HG03342 (cell line): ENCODE data around the gene GALNTL6.
A peak's percentile ranks its signal among the peaks of the same experiment; 100 is the strongest.
"Not testable (repeated sequence)": the region's sequence is repeated elsewhere in the genome, so short reads cannot be mapped to it uniquely, and the experiment has no call there.

Experiments used
- ATAC-seq: cut with Tn5 transposase; IDR thresholded peaks from one replicate; pipeline ENCODE4 v1.9.1; 2021; ENCODE audit warnings: mild to moderate bottlenecking, moderate library complexity; ENCODE audit not compliant: unreplicated experiment

GALNTL6 gene

DNA sequence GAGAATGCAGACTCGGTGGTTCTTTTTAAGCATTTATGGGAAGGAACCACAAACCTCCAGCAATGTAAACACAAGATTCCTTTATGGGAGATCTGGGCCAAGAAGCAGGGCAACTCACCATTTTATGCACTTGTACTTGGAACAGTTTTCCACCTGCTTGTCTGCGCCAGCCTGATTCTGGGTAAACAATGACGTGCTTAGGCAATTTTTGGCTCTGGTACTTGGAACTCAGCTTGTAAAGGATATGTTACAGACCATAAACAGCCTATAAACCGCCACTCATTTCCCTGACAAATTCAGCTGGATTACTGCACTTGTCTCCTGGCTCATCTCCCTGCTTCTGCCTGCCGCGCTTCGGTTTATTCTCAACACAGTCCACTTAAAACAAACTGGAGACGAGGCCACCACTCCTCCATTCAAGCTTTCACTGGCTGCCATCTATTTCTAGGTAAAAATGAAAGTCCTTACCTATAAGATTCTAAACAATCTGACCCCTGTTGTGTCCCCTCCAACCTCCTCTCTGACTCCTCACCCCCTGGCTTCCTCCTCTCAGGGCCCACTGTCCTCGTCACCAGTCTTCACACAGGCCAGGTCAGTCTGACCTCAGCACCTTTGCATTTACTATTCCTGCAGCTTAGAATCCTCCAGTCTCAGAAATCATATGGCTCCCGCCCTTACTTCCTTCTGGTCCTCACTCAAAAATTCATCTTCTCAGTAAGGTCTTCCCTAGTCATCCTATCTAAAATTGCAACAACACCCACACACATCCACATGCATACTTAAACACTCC lies 1149.6 kb downstream of the GALNTL6 start:
- ATAC-seq: no peak

DNA sequence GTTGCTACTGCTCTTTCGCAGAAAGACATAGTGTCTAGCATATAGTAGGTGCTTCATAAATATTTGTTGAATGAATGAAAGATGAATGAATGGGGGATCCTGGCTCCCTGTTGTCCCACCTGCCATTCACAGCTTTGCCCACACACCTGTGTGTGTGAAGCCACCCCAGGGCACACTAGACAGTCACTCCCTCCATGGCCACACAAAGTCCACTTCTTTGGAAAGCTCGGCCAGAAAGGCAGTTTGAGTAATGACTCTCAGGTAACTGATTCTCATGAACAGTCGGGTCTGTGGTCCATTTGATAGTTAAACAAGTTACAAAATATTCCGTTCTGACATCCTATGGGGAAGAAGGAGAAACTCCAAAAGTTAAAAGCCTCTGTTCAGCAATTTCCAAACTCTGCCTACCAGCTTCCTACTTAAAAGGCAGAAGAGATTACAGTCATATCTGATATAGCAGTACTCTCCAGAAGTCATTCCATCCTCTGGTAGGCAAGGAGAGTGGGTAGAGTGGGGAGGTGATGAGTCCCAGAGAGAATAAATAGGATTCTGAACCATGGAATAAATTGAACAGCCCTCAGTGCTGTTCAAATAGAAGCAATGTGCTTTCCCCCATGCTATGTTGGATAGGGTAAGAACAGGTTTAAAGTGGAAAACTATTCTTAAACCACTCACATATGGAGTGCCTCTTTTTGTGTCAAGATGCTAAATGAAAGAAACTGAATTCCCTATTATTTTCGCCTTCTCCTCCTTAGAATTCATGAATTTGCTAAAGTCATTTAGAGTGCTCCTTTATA lies 1150.5 kb downstream of the GALNTL6 start:
- no peak for ATAC-seq

DNA sequence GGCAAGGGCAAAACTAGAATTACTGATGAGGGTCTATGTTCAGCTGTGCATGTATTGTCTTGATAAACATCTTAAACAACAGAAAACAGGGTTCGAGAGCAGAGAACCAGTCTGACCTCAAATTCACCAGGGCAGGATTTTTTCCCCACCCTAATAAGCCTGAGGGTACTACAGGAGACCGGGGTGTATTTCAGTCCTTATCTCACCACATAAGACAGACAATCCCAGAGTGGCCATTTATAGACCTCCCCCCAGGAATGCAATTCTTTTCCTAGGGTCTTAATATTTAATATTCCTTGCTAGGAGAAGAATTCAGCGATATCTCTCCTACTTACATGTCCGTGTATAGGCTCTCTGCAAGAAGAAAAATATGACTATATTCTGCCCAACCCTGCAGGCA lies 1157.0 kb downstream of the GALNTL6 start:
- not testable (repeated sequence) for ATAC-seq

DNA sequence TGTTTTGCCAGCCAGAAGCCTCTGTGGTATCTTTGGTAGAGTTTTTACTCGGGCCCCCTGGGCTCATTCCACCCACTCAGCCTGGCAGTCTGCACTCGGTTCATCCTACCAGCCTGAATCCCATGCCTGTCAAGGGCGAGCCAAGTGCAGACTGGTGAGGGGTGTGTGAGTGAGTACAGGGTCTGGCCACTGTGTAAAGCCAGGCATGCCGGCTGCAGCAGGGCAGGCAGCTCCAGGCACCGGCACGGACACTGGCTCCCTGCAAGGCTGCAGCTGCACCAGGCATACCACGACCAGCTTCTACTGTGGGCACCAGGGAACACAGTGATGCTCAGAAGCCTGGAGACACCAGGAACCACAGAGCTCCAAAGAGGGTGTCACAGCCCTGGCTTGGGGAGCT lies 1161.4 kb downstream of the GALNTL6 start:
- ATAC-seq: no peak

DNA sequence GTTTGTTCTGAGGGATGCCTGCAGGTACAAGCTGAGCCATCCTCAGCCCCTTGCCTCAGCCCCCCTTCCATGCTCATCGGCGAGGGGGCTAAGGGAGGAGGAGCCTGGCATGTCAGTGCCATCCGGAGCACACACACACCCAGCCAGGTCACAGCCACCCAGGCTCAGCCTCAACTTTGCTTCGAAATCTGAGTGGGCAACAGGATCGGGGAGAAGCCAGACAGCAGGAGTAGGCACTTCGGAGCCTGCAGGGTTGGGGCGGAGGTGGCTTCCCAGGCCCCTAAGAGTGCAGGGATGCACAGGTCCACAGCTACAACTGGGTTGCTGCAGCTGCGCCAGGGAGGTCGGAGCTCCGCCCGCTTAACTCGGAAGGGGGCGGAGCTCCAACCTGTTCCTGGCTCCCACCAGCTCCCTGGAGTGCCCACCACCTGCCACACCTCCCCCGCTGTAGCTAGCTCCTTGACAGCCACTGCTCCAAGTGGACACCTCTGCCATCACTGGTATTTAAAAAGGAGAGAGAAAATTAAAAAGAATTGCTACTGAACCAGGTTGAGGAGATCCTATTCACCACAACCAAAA lies 1162.5 kb downstream of the GALNTL6 start:
- ATAC-seq: no peak

DNA sequence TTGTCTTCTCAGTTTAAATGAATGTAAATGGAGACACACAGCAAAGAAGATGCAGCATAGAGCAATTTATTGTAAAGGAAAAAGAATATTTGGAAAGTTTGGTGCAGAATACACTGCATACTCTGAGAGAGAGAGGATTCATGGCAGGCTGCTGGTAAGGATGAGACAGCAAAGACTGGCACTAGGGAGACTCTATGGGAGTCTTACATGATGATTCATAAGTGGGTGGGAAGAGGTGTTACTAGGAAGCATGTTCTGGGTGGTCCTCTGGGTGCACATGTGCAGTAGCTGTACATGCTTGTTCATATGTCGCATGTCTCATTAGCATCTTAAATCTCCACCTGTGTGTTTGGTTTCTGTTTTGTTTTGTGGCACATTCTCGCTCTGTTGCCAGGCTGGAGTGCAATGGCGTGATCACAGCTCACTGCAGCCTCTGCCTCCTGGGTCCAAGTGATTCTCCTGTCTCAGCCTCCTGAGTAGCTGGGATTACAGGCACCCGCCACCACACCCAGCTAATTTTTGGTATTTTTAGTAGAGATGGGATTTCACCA lies 1164.4 kb downstream of the GALNTL6 start:
- not testable (repeated sequence) for ATAC-seq

DNA sequence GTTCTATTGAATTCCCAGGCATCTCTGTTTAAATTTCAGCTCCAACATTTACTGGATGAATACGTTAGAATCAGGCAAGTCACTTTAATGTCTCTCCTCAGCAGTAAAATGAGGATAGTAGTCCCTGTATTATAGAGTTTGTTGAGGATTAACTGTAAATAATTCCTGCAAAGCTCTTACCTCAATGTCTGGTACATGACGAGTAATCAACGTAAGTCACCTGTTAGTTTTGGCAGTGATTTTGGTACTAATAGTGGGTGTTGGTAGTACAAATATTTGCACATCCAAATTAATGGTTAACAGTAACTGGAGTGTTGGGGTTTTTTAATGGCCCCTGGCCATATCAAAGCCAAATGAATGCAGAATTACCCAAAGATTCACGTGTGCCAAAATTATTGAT lies 1165.6 kb downstream of the GALNTL6 start:
- no peak for ATAC-seq

DNA sequence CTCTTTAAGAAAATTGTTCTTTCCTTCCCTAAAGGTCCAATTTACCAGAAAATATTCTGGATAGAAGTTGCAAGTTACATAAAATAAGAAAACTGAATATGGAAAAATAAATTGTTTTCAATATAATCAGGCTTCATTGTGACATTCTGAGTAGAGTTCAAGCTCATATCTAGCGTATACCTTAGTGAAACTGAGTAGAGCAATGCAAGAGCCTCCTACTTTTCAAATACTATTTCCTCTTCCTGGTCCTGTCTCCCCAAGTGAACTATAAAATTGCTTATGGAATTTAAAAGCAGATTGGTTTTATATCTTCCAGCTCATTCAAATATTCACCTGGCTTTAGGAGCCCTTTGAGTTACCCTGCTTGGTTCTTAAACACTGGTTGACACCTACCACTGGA lies 1166.1 kb downstream of the GALNTL6 start:
- ATAC-seq: no peak

DNA sequence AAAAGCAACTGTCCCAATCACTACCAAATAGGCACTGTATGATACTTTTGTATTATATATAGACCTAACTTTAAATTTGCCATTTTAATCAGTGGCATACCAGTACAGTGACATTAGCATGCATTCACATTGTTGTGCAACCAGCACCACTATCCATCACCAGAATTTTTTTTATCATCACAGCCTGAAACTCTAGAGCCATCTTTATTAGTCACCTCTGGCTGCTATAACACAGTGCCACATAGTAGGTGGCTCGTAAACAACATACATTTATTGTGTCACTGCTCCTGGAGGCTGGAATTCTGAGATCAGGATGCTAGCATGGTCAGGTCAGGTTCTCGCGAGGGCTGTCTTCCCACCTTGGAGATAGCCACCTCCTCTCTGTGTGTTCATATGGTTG lies 1167.0 kb downstream of the GALNTL6 start:
- ATAC-seq: no peak

DNA sequence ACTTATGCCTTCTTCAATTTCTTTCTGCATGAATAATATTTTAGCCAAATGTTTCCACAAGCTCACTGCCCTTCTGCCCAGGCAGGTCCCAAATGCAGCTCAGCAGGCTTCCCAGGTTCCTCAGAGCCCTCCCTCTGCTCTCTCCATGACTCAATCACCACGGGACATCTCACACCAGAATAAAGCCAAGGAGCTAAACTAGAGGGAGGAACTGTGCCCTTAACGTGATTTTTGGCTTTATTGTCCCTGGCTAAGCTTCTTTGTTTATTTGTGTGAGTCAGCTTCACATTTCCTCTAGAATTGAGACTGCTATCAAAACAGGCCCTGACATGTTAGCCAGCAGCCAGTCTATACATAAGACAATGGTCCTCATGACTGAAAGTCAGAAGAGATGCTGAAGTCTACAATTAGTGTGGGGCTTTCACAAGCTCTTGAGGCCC lies 1169.0 kb downstream of the GALNTL6 start:
- no peak for ATAC-seq

DNA sequence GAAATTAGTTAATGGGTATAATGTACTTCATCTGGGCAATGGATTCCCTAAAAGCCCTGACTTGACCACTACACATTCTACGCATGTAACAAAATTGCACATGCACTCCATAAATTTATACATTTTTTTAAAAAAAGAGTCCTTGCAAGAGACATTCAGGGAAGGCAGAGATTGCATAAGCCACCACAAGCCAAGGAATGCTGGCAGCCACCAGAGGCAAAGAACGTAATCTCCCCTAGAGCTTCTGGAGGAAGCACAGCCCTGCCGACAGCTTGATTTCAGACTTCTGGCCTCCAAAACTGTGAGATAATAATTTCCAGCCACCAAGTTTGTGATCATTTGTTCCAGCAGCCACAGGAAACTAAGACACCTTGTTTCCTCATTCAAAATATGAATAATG lies 1169.8 kb downstream of the GALNTL6 start:
- ATAC-seq: no peak

DNA sequence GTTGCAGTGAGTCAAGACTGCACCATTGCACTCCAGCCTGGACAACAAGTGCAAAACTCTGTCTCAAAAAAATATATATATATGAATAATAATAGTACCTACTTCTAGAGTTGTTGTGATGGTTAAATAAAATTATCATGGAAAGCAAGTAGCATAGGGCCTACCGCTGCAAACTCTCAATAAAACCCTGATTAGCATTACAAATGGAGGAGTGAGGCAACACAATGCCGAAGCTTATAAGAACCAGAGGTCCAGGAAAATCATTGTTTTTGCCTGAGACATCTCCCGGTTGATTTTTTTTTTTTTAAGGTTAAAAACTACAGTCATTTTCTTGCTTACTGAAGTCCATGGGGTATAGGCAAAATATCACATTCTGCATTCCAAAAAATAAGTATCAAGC lies 1170.4 kb downstream of the GALNTL6 start:
- ATAC-seq: no peak

DNA sequence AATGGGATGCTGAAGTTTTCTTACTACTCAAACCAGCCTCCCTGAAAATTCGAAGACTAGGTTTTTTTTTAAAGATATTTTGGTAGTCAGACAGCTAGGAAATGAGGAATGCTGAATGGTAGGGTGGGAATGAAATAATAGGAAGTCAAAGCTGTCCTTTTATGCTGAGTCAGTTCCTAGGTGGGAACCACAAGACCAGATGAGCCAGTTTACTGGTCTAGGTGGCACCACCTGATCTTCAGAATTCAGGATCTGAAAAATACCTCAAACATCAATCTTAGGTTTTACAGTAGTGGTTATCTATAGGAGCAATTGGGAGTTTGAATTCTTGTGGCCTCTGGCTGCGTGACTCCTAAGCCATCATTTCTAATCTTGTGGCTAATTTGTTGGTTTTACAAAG lies 1172.3 kb downstream of the GALNTL6 start:
- ATAC-seq: no peak

DNA sequence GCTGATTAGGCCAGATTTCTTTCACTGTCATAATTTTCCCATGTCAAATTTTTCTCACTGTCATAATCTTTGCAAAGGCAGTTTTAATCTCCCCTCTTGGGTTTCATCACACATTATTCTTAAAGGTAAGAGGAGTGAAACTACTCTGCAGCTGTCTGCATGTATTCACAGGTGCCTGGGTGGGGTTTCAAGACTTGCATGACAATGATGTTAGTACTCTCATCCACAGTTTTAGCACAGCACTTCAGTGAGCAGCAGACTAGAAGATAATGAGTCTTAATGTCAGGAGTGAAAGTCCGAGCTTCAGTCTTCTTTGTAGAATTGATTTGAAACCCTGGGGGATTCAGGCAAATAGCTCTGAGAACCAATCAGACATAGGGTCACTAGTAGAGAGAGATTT lies 1172.9 kb downstream of the GALNTL6 start:
- ATAC-seq: peak; percentile 62

DNA sequence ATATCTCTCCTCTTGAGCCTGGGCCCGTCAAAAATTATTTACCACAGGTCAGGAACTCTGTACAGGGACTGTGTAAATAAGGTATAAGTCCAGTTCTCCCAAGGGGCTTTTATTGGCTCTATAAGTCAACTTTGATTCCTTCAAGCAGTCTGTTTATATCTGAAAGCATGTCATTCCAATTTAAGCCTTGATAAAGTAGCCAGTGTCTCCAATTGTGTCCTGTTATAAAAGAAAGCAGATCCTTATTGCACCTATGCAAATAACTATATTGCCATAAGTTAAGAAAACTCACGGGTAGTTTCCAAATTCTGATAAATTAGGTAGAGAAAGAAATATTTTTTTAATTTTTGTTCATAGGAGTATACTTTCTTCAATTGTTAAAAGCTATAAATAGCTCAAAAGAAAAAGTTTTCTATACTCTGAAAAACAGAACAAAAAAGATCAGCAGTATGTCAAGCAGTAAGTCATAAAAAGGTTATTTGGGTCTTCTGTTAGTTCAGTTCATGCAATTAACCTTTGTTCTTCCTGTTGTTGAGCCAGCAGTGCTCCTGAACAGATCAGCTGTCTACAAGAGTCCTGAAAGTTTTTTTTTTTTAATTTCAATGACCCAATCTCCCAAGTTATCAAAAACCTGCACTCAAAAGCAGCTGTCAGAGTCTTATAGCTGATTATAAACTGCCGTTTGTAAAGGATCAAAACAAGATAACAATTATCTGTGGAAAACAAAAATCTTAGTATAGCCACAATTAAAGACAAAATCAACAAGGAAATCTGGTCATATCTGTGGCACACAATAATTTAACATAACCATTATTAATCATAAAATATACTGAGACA lies 1177.0 kb downstream of the GALNTL6 start:
- no peak for ATAC-seq

DNA sequence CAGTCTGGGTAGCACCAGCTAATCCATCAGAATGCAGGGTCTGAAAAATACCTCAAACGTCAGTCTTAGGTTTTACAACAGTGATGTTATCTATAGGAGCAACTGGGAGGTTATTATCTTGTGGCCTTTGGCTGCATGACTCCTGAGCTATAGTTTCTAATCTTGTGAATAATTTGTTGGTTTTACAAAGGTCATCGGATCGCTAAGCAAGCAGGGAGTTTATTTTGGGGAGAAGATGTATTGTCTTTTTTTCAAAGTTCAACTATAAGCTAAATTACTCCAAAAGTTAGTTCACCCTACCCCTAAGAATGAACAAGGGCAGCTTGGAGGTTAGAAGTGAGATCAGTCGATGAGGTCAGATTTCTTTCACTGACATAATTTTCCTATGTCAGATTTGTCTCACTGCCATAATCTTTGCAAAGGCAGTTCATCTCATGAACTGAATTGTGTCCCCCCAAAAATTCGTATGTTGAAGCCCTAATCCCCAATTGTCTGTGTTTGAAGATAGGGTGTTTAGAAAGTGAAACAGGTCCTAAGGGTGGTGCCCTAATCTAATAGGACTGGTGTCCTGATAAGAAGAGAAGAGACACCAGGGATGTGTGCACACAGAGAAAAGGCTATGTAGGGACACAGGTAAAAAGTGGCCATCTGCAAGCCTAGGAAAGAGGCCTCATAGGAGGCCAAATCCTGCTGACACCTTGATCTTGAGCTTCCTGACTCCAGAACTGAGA lies 1179.6 kb downstream of the GALNTL6 start:
- ATAC-seq: no peak

DNA sequence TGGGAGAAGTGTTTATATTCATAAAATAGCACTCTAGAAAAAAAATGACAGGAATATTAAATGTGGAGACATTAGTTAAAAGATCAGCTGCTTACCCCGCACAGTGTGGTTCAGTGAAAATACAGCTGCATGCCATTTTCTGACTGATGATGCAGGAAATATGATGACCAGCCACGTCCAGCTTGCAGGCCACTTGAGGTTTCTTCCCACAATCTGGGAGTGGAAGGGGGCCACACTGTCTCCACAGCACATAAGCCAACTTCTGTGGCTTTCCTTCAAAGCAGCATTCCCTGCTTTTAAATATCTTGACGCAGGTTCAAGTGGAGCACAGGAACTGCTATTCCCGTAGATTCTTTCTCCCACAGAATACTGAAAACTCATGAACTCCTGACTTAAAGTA lies 1182.0 kb downstream of the GALNTL6 start:
- no peak for ATAC-seq

DNA sequence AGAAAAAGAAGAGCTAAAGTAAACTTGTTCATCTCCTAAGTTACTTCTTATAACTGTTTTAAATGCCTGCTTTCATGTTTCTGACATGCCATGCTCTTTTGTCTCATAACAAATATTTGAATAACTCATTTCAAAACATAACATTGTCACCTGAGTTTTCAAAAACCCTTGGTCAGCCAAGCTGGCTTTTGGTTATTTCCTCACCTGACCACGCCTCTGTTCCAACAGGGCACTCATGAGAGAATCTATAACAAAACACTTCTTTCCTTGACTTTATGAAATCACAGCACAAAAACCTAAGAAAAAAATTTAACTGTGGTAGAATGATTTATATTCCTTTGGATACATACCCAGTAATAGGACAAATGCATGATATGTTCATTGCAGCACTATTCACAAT lies 1182.5 kb downstream of the GALNTL6 start:
- no peak for ATAC-seq

DNA sequence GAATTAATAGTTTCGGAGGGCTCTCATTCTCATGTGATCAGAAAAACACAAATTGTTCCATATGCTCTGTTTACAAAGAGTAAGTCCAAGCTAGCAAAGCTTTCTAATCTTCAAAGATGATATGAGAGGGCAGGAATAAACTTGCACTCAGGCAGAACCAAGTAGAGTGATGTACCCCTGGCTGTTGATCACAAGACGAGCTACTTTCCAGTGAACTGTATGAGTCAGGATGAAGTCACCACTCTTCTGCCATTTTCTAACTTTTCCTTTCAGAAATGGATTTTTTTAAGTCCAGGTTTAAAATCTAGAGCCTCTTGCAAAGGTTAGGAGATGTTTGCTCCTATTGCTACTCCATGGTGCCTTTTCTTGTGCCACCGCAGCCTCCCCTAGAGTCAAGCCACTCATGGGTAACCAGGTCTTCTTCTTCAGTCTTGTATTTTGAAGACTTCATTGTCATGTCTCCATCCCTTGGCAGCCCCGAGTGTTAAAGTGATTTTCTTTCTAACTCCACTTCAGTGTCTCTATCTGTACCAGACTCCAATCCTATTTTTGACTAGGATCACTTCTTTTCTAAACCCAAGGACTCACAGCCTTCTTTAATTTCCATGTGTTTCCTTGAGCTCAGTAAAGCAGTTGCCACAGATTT lies 1183.5 kb downstream of the GALNTL6 start:
- ATAC-seq: no peak

DNA sequence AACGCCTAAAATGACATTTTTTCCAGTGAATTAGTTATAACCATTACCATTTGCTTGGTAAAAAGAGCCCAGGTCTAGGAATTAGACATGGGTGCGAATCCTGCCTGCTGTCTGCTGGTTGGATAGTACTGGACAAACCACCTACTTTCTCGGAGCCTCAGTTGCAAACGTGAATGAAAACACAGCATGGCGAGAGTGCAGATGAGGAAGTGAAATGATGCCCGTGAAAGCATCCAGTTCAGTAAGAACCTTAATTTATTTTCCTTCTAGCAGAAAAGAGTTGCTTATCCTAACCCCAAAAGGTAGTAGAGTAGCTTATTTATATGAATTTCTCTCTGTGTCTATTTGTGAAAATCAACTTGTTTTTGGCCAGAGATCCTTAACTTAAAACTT lies 1184.0 kb downstream of the GALNTL6 start:
- no peak for ATAC-seq
